Measurements from ENCODE around the gene TBL3.

The TBL3 gene

GRCh38 chr16:2022723-2023091 is 50.9 kb downstream of the TBL3 start:
- peak overlapping the region; percentile 76 for H3K4me2 ChIP-seq (ENCODE audit: low read depth, low read length, poor library complexity, severe bottlenecking)
- H2AFZ ChIP-seq (ENCODE audit: low read length) = peak overlapping the region; percentile 93
- no peaks in the 10 kb centered on the region for H3F3A ChIP-seq (ENCODE audit: low read depth)
- H3K9me2 ChIP-seq (replicated peaks; ENCODE audit: low read depth, low read length) = no peaks in the 10 kb centered on the region
- no peaks in the 10 kb centered on the region for H3K79me2 ChIP-seq (ENCODE audit: insufficient read depth, low read length)
- no peaks in the 10 kb centered on the region for H3K9me3 ChIP-seq (ENCODE audit: insufficient read depth, low read depth, low read length)
- H3K9ac ChIP-seq (ENCODE audit: low read depth, low read length, poor library complexity, severe bottlenecking) = peak overlapping the region; percentile 36
- H4K20me1 ChIP-seq (ENCODE audit: insufficient read depth, low read length, poor library complexity, severe bottlenecking) = no peaks in the 10 kb centered on the region
- peaks cover 4% of the 10 kb centered on the region for H3K27me3 ChIP-seq (ENCODE audit: insufficient read depth, low read length, poor library complexity, severe bottlenecking)
- TF ChIP-seq CTCF (conservative IDR thresholded peaks at IDR 0.05; ENCODE audit: low read length) (no peak), EZH2phosphoT487 (IDR thresholded peaks at IDR 0.05; ENCODE audit: borderline replicate concordance) (no peak)
- H3K36me3 ChIP-seq (ENCODE audit: insufficient read depth, low read length) = no peaks in the 10 kb centered on the region
- H3K4me1 ChIP-seq (ENCODE audit: insufficient read depth, low read length, poor library complexity, severe bottlenecking) = peaks cover 10% of the 10 kb centered on the region
- H3K4me3 ChIP-seq (ENCODE audit: low read length, poor library complexity, severe bottlenecking) = peak overlapping the region; percentile 68

GRCh38 chr16:2023092-2024031 is 51.5 kb downstream of the TBL3 start:
- Histone ChIP-seq H3K4me1 (ENCODE audit: insufficient read depth, low read length, poor library complexity, severe bottlenecking) (peaks cover 10% of the 10 kb centered on the region), H3K27me3 (ENCODE audit: insufficient read depth, low read length, poor library complexity, severe bottlenecking) (peaks cover 4% of the 10 kb centered on the region), H3K9me3 (ENCODE audit: insufficient read depth, low read depth, low read length) (no peaks in the 10 kb centered on the region), H3K9me2 (replicated peaks; ENCODE audit: low read depth, low read length) (no peaks in the 10 kb centered on the region), H3K36me3 (ENCODE audit: insufficient read depth, low read length) (no peaks in the 10 kb centered on the region), H3K4me2 (ENCODE audit: low read depth, low read length, poor library complexity, severe bottlenecking) (peak overlapping the region; percentile 76), H2AFZ (ENCODE audit: low read length) (peak overlapping the region; percentile 93), H3K4me3 (ENCODE audit: low read length, poor library complexity, severe bottlenecking) (peak overlapping the region; percentile 68), H3K9ac (ENCODE audit: low read depth, low read length, poor library complexity, severe bottlenecking) (peak overlapping the region; percentile 55), H3K79me2 (ENCODE audit: insufficient read depth, low read length) (no peaks in the 10 kb centered on the region), H4K20me1 (ENCODE audit: insufficient read depth, low read length, poor library complexity, severe bottlenecking) (no peaks in the 10 kb centered on the region), H3F3A (ENCODE audit: low read depth) (no peaks in the 10 kb centered on the region)
- no peak for TF ChIP-seq EZH2phosphoT487 (IDR thresholded peaks at IDR 0.05; ENCODE audit: borderline replicate concordance)
- TF ChIP-seq CTCF (conservative IDR thresholded peaks at IDR 0.05; ENCODE audit: low read length) = peak; percentile 67

GRCh38 chr16:2024032-2024420 is 52.2 kb downstream of the TBL3 start:
- Histone ChIP-seq H3K27me3 (ENCODE audit: insufficient read depth, low read length, poor library complexity, severe bottlenecking) (peaks cover 4% of the 10 kb centered on the region), H3K9ac (ENCODE audit: low read depth, low read length, poor library complexity, severe bottlenecking) (no peak overlapping the region), H3K4me2 (ENCODE audit: low read depth, low read length, poor library complexity, severe bottlenecking) (no peak overlapping the region), H3K4me1 (ENCODE audit: insufficient read depth, low read length, poor library complexity, severe bottlenecking) (peaks cover 10% of the 10 kb centered on the region), H4K20me1 (ENCODE audit: insufficient read depth, low read length, poor library complexity, severe bottlenecking) (no peaks in the 10 kb centered on the region), H3K4me3 (ENCODE audit: low read length, poor library complexity, severe bottlenecking) (no peak overlapping the region), H3K36me3 (ENCODE audit: insufficient read depth, low read length) (no peaks in the 10 kb centered on the region), H3K9me2 (replicated peaks; ENCODE audit: low read depth, low read length) (no peaks in the 10 kb centered on the region), H3F3A (ENCODE audit: low read depth) (no peaks in the 10 kb centered on the region), H3K79me2 (ENCODE audit: insufficient read depth, low read length) (no peaks in the 10 kb centered on the region), H3K9me3 (ENCODE audit: insufficient read depth, low read depth, low read length) (no peaks in the 10 kb centered on the region), H2AFZ (ENCODE audit: low read length) (no peak overlapping the region)
- no peak for TF ChIP-seq EZH2phosphoT487 (IDR thresholded peaks at IDR 0.05; ENCODE audit: borderline replicate concordance)
